ENCODE data around the gene CFAP97D2.

- no peak for TF ChIP-seq ZFP30 (CRISPR knock-in tag; IDR thresholded peaks at IDR 0.05)
- no peak for TF ChIP-seq TCF4 (CRISPR knock-in tag; IDR thresholded peaks at IDR 0.05; ENCODE audit: borderline replicate concordance)
- TF ChIP-seq CSRNP3 (CRISPR knock-in tag; IDR thresholded peaks at IDR 0.05) = no peak
- TF ChIP-seq POU6F1 (CRISPR knock-in tag; IDR thresholded peaks at IDR 0.05; ENCODE audit: borderline replicate concordance, low read depth) = no peak
These were observed 87.2 kb downstream of the CFAP97D2 start for GRCh38 chr13:114266241-114266640.
